ENCODE measurements around the gene C3orf33. TPM values are rescaled to one million over a fixed set of nuclear protein-coding genes. Genes with fewer than 3 reads are reported as not detected.

The C3orf33 gene
- total and polyA plus RNA-seq, 2 of the 8 experiments (the other 6 are each of a cell fraction or from before 2014, with no cell fraction given): 3.4 to 4.5 TPM

GRCh38 chr3:155727836-155728235, 78.2 kb downstream of the C3orf33 start (continued):
- no peak for TF ChIP-seq JUND (IDR thresholded peaks at IDR 0.05; ENCODE audit: low read length)

All from H1 (cell line).